ENCODE data around the gene HTR3A. TPM values are rescaled to one million over a fixed set of nuclear protein-coding genes. Genes with fewer than 3 reads are reported as not detected.
"Not testable (repeated sequence)": the region's sequence is repeated elsewhere in the genome, so short reads cannot be mapped to it uniquely, and the experiment has no call there.

HTR3A gene
- total RNA-seq, result not detected

GRCh38 chr11:113974741-113975470 is at the start of gene HTR3A:
HTR3A (plus strand) TSS chr11:113975108; CDS start chr11:113975326, 218 bp downstream.
- Histone ChIP-seq H3K27me3 (replicated peaks; ENCODE audit: insufficient read depth) (no peaks in the 10 kb centered on the region), H3K9me3 (no peaks in the 10 kb centered on the region), H3K4me3 (no peak within 1 kb of the TSS), H3K27ac (no peak within 1 kb of the TSS), H3K36me3 (no peaks in the 10 kb centered on the region), H3K4me1 (replicated peaks) (peaks cover 5% of the 10 kb centered on the region)
- intact Hi-C loops (cut with DNase I), result no loop called here
- DNase-seq (ENCODE audit: low spot score), result peak; percentile 15
- TF ChIP-seq POLR2AphosphoS5 (IDR thresholded peaks at IDR 0.05) (no peak), POLR2A (IDR thresholded peaks at IDR 0.05) (no peak), CTCF (IDR thresholded peaks at IDR 0.05) (no peak)
- 13% methylated on average over 12 of the region's 12 CpGs for WGBS

DNA sequence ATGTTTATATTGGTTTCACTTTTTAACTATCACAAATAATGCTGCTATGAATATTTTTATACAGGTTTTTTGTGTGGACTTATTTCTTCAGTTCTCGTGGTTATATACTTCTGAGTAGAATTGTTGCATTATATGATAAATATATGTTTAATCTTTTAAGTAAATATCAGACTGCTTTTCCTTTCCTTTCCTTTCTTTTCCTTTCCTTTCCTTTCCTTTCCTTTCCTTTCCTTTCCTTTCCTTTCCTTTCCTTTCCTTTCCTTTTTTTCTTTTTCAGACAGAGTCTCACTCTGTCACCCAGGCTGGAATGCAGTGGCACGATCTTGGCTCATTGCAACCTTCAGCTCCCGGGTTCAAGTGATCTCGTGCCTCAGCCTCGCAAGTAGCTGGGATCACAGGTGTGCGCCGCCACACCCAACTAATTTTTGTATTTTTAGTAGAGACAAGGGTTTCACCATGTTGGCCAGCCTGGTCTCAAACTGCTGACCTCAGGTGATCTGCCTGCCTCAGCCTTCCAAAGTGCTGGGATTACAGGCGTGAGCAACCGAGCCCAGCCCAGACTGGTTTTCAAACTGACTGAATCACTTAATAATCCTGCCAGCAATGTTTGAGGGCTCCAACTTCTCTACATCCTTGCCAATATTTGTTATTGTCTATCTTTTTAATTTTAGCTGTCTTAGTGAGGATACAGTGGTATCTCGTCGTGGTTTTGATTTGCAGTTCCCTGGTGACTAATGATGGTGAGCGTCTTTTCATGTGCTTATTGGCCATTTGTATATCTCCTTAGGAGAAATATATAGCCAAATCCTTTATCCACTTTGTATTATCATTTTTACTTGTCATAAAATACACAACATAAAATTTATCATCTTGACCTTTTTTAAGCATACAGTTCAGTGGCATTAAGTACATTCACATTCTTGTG is 48.4 kb upstream of the HTR3A start:
- no peak for DNase-seq (ENCODE audit: low spot score)
- intact Hi-C loops (cut with DNase I), result no loop called here
- 61% methylated on average over 12 of the region's 12 CpGs for WGBS

DNA sequence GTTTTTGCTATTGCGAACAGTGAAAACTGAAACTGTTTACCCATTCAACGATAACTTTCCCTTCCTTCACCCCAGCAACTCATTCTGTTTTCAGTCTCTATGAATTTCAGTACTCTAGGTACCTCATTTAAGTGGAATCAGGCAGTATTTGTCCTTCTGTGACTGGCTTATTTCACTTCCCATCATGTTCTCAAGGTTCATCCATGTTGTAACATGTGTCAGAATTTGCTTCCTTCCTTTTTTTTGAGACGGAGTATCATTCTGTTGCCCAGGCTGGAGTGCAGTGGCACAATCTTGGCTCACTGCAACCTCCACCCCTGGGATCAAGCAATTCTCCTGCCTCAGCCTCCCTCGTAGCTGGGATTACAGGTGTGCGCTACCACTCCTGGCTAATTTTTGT is 46.6 kb upstream of the HTR3A start:
- H3K9me3 ChIP-seq, result no peaks in the 10 kb centered on the region
- intact Hi-C loops (cut with DNase I), result no loop called here
- WGBS, result 85% methylated on average over 5 of the region's 5 CpGs

More for the DNA sequence above, 48.4 kb upstream of the HTR3A start:
- no peaks in the 10 kb centered on the region for H3K4me1 ChIP-seq (replicated peaks)
- no peak for TF ChIP-seq CTCF (IDR thresholded peaks at IDR 0.05)
- no peak for TF ChIP-seq POLR2AphosphoS5 (IDR thresholded peaks at IDR 0.05)
- TF ChIP-seq POLR2A (IDR thresholded peaks at IDR 0.05), result no peak
- H3K4me3 ChIP-seq, result no peak overlapping the region
- H3K27ac ChIP-seq, result no peak overlapping the region
- H3K36me3 ChIP-seq, result no peaks in the 10 kb centered on the region
- no peaks in the 10 kb centered on the region for H3K9me3 ChIP-seq
- no peaks in the 10 kb centered on the region for H3K27me3 ChIP-seq (replicated peaks; ENCODE audit: insufficient read depth)

GRCh38 chr11:113932788-113933187 is 42.1 kb upstream of the HTR3A start:
- no peak overlapping the region for H3K4me3 ChIP-seq
- no peaks in the 10 kb centered on the region for H3K9me3 ChIP-seq
- H3K27me3 ChIP-seq (replicated peaks; ENCODE audit: insufficient read depth), result no peaks in the 10 kb centered on the region
- DNase-seq (ENCODE audit: low spot score), result no peak
- H3K36me3 ChIP-seq, result no peaks in the 10 kb centered on the region
- H3K4me1 ChIP-seq (replicated peaks), result no peaks in the 10 kb centered on the region
- intact Hi-C loops (cut with DNase I), result no loop called here
- no peak overlapping the region for H3K27ac ChIP-seq
- 81% methylated on average over 7 of the region's 7 CpGs for WGBS
- TF ChIP-seq CTCF (IDR thresholded peaks at IDR 0.05) (no peak), POLR2AphosphoS5 (IDR thresholded peaks at IDR 0.05) (no peak), POLR2A (IDR thresholded peaks at IDR 0.05) (no peak)

More for the DNA sequence above, 46.6 kb upstream of the HTR3A start:
- Histone ChIP-seq H3K27ac (no peak overlapping the region), H3K4me3 (no peak overlapping the region), H3K36me3 (no peaks in the 10 kb centered on the region), H3K27me3 (replicated peaks; ENCODE audit: insufficient read depth) (no peaks in the 10 kb centered on the region), H3K4me1 (replicated peaks) (no peaks in the 10 kb centered on the region)
- TF ChIP-seq POLR2A (IDR thresholded peaks at IDR 0.05) (no peak), CTCF (IDR thresholded peaks at IDR 0.05) (no peak)
- DNase-seq (ENCODE audit: low spot score), result no peak

DNA sequence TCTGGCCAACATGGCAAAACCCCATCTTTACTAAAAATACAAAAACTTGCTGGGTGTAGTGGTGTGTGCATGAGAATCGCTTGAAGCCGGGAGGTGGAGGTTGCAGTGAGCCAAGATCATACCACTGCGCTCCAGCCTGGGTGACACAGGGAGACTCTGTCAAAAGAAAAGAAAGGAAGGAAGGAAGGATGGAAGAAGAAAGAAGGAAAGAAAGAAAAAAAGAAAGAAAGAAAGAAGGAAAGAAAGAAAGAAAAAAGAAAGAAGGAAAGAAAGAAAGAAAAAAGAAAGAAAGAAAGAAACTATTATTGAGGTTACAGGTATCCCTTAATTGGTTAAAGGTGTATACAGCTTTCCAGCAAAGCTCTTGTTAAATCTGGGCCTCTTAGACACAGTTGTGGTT is 40.7 kb upstream of the HTR3A start:
- DNase-seq (ENCODE audit: low spot score); H3K27ac ChIP-seq; H3K4me3 ChIP-seq; intact Hi-C loops (cut with DNase I); H3K36me3 ChIP-seq; H3K27me3 ChIP-seq (replicated peaks; ENCODE audit: insufficient read depth); H3K9me3 ChIP-seq; H3K4me1 ChIP-seq (replicated peaks): not testable (repeated sequence)
- WGBS, result 87% methylated on average over 3 of the region's 3 CpGs
